Activated naive CD8-positive, alpha-beta T cell treated with anti-CD3 and anti-CD28 coated beads, Interleukin-2, amount 10 ng/mL, durations not matched to agents 7 days and 5 days (primary cell): ENCODE data around the gene ZNF81. TPM values are rescaled to one million over a fixed set of nuclear protein-coding genes. Genes with fewer than 3 reads are reported as not detected.

ENCODE experiments used
- ATAC-seq: fragments of 150-1000 bp; cut with Tn5 transposase; one replicate; pipeline ENCODE4 v1.10.0; 2021; ENCODE audit warnings: low read depth, moderate library complexity
- POLR2A ChIA-PET: fragments of 350-600 bp; sonication (Branson Sonifier 250); formaldehyde crosslinking; loops from one replicate; lab custom pipeline; 2021; ENCODE audit warnings: antibody characterized with exemption; lab: Charles Lee
- DNase-seq: peaks from one replicate; pipeline ENCODE4 v3.0.0; 2021
- H3K27ac Mint-ChIP-seq: one replicate; pipeline ENCODE4 v1.8.0; 2022; ENCODE audit warnings: mild to moderate bottlenecking, mixed read lengths
- H3K27me3 Mint-ChIP-seq: one replicate; pipeline ENCODE4 v1.8.0; 2022; ENCODE audit warnings: mild to moderate bottlenecking, moderate library complexity, mixed read lengths
- H3K36me3 Mint-ChIP-seq: one replicate; pipeline ENCODE4 v1.8.0; 2021; ENCODE audit warnings: mild to moderate bottlenecking, mixed read lengths
- H3K4me1 Mint-ChIP-seq: one replicate; pipeline ENCODE4 v1.8.0; 2021; ENCODE audit warnings: mixed read lengths
- H3K4me3 Mint-ChIP-seq: one replicate; pipeline ENCODE4 v1.8.0; 2022; ENCODE audit warnings: mild to moderate bottlenecking, moderate library complexity, mixed read lengths
- H3K9me3 Mint-ChIP-seq: one replicate; pipeline ENCODE4 v1.8.0; 2021; ENCODE audit warnings: mixed read lengths
- total RNA-seq, 2 experiments: library from RNA; stranded (reverse); gene quantifications; one replicate each; pipeline ENCODE4 v1.2.3, GENCODE V29; 2021

Gene ZNF81
- total RNA-seq, 2 experiments from 2014 or later: 9.1 to 14.3 TPM

DNA sequence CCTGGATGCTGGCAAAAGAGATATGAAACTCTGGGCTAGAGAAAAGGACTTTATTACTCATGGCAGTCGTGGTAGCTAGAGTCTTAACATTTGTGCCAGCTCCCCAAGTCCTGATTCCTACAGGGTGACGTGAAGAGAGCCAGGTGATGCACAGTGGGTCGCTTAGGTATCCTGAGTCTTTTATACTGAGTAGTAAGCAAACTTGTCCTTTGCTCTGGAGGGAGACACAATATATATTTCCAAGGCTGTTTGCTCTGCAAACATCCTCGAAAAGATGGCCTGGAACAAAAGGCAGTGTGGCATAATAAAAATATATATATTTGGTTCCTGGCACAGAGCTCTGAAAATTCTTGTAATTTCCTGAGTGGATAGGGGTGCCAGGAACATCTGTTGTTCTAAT lies 23.0 kb downstream of the ZNF81 start:
- POLR2A ChIA-PET: no interaction called here
- H3K27me3 Mint-ChIP-seq: no peaks in the 10 kb centered on the region
- H3K9me3 Mint-ChIP-seq: no peaks in the 10 kb centered on the region
- H3K27ac Mint-ChIP-seq: no peak overlapping the region
- H3K36me3 Mint-ChIP-seq: peaks cover 20% of the 10 kb centered on the region
- no peak for ATAC-seq
- no peaks in the 10 kb centered on the region for H3K4me1 Mint-ChIP-seq
- no peak for DNase-seq
- H3K4me3 Mint-ChIP-seq: no peak overlapping the region

DNA sequence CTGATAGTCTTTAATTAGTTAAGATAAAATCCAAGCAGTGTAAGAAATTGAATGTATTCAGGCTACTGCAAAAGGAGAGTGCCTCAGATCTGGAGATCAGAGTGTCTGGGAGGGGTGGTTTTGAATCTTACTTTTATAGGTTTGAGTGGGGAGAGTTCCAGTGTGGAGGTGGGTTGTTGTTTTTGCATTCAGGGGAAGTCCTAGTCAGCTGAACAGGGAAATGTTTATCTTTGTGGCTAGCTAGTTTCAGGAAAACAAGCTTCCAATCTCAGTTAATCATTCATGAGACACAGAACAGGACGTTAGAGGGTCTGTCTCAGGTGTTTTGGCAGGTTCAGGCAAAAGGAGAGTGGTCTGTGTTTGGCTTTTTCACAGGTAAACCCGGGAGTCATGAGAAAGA lies 26.0 kb downstream of the ZNF81 start:
- H3K4me3 Mint-ChIP-seq: no peak overlapping the region
- DNase-seq (no peak), ATAC-seq (no peak)
- H3K4me1 Mint-ChIP-seq: no peaks in the 10 kb centered on the region
- H3K36me3 Mint-ChIP-seq: peaks cover 30% of the 10 kb centered on the region
- H3K9me3 Mint-ChIP-seq: no peaks in the 10 kb centered on the region
- no peaks in the 10 kb centered on the region for H3K27me3 Mint-ChIP-seq
- H3K27ac Mint-ChIP-seq: no peak overlapping the region
- POLR2A ChIA-PET: no interaction called here

DNA sequence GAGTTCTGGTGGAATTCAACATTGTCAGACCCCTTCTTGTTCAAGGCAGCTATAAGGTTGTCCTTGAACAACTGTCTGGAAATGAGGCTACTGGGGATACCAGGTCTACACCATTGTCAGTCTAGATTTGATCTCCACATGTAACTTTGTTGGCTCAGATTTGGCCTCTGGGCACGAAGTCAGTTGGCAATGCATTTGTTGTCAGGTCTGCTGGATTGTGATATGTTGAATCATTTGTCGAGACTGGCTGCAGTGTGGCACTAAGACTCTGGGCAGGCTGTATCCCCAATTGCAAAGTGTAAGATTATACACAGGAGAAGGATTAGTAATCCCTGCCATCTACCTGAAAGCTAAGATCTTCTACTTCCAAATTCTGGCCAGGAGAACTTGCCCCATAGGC lies 26.5 kb downstream of the ZNF81 start:
- no peaks in the 10 kb centered on the region for H3K4me1 Mint-ChIP-seq
- ATAC-seq (no peak), DNase-seq (no peak)
- POLR2A ChIA-PET: no interaction called here
- H3K27me3 Mint-ChIP-seq: no peaks in the 10 kb centered on the region
- H3K4me3 Mint-ChIP-seq: no peak overlapping the region
- H3K27ac Mint-ChIP-seq: no peak overlapping the region
- H3K9me3 Mint-ChIP-seq: no peaks in the 10 kb centered on the region
- peaks cover 31% of the 10 kb centered on the region for H3K36me3 Mint-ChIP-seq

DNA sequence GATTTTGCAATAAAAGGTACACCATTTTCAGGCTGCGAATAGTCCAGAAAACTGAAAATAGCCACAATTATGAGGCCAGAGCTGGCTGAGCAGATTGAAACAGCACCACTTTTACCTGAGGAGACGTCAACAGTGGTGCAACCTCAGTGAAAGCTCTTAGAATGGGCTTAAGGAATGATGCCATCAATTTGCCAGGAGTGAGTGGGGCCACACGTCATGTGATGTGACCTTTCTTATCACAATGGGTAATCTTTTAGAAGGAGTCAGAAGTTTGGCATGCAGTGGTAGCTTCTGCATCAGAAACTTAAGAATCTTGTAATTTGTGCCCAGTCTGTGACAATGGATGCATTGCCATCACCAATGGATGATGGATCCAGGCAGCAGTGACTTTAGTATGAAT lies 27.6 kb downstream of the ZNF81 start:
- POLR2A ChIA-PET: no interaction called here
- Mint-ChIP-seq H3K9me3 (peaks cover 1% of the 10 kb centered on the region), H3K36me3 (peaks cover 36% of the 10 kb centered on the region), H3K4me1 (no peaks in the 10 kb centered on the region), H3K27ac (no peak overlapping the region), H3K27me3 (no peaks in the 10 kb centered on the region), H3K4me3 (no peak overlapping the region)
- ATAC-seq (no peak), DNase-seq (no peak)

DNA sequence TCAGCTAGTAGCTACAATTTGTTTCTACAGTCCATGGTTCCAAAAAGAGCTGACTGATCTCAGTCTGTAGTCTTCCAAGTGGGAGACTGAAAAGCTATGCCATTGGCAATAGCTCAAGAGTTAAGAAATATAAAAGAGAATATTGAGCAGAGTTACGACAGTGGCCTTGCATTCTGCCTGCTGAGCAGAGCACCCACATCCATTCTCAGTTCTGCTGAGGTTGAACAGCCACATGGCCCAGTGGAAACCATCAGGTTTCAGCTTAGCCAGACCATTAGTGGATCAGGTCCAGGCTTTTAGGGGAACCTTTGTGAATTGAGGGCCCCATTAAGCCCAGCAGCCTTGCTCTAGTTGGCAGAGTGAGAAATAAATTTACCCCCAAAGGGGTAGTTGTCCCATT lies 28.1 kb downstream of the ZNF81 start:
- no peak for DNase-seq
- H3K9me3 Mint-ChIP-seq: peaks cover 1% of the 10 kb centered on the region
- H3K4me3 Mint-ChIP-seq: no peak overlapping the region
- no peak for ATAC-seq
- H3K4me1 Mint-ChIP-seq: no peaks in the 10 kb centered on the region
- peaks cover 35% of the 10 kb centered on the region for H3K36me3 Mint-ChIP-seq
- H3K27ac Mint-ChIP-seq: no peak overlapping the region
- H3K27me3 Mint-ChIP-seq: no peaks in the 10 kb centered on the region
- POLR2A ChIA-PET: no interaction called here

DNA sequence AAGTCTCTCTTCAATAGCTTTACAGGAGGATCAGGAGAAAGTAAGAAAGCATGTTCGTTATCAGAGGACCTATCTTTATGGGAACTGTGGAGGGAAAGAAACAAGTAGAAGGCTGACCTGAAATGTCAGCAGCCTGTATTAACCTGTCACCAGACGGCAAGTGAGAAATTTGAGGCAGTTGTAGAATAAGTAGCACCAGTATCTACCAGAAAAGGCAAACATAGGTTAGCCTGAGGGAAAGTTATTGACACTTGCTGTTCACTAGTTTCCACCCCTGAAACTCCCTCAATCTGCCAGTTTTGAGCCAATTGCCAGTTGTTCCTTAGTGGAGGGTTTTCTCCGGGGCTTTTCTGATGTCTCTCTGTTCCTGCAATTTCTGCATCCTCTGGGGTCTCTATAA lies 36.4 kb downstream of the ZNF81 start:
- Mint-ChIP-seq H3K36me3 (peaks cover 55% of the 10 kb centered on the region), H3K9me3 (peaks cover 10% of the 10 kb centered on the region), H3K4me1 (peaks cover 1% of the 10 kb centered on the region), H3K4me3 (no peak overlapping the region), H3K27me3 (no peaks in the 10 kb centered on the region), H3K27ac (no peak overlapping the region)
- POLR2A ChIA-PET: no interaction called here
- ATAC-seq (no peak), DNase-seq (no peak)

DNA sequence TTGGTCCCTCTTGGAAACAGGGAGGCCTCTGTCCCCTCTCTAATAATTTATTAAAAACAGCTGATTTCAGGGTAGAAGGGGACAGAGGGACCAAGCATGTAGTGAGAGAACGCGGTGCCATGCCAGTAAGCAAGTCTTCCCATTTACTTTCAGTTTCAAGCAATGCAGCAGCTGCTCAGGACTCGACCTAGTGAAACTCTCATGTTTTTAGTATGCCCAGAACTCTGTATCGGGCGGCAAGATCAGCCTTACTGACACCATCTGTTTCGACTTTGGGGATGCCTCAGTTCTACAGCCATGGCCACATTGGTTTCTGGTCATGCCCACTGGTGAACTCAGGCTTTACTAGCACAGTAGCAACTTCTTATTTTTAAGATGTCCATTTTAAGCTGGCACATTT lies 40.6 kb downstream of the ZNF81 start:
- no peak for ATAC-seq
- POLR2A ChIA-PET: no interaction called here
- peaks cover 4% of the 10 kb centered on the region for H3K4me1 Mint-ChIP-seq
- no peak overlapping the region for H3K27ac Mint-ChIP-seq
- H3K36me3 Mint-ChIP-seq: peaks cover 51% of the 10 kb centered on the region
- no peak for DNase-seq
- no peaks in the 10 kb centered on the region for H3K27me3 Mint-ChIP-seq
- H3K9me3 Mint-ChIP-seq: peaks cover 13% of the 10 kb centered on the region
- H3K4me3 Mint-ChIP-seq: no peak overlapping the region

DNA sequence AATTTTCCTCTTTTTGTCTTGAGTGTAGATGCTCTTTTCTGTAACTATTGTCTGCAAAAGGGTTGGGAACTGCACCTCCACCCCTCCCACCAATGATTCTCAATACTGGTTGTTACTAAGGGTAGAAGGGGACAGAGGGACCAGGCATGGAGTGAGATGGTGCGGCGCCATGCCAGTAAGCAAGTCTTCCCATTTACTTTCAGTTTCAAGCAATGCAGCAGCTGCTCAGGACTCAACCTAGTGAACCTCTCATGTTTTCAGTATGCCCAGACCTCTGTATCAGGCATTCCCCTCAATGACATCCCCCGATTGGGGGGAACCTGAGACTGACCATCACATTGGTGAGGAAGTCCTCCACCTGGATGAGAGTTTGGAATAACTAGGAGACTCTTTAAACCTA lies 41.5 kb downstream of the ZNF81 start:
- ATAC-seq (no peak), DNase-seq (no peak)
- POLR2A ChIA-PET: no interaction called here
- Mint-ChIP-seq H3K36me3 (peaks cover 48% of the 10 kb centered on the region), H3K9me3 (peaks cover 9% of the 10 kb centered on the region), H3K4me1 (peaks cover 4% of the 10 kb centered on the region), H3K27me3 (no peaks in the 10 kb centered on the region), H3K27ac (no peak overlapping the region), H3K4me3 (no peak overlapping the region)

DNA sequence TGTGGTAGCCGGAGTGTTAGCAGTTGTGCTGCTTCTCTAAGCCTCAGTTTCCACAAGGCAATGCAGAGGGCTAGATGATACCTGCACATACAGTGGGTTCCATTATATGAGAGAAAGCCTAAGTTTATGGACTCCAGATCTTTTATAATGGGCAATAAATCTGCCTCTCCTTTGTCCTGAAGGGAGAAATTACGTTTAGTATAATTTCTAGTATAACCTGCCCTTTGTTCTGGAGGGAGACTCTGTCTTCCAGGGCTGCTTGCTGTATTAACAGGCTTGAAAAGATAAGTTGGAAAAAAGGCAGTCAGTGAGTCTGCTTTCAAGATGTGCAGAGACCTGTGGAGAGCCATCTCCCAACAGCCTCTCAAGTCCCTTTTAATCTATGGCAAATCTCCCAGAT lies 42.8 kb downstream of the ZNF81 start:
- ATAC-seq: no peak
- POLR2A ChIA-PET: no interaction called here
- no peak for DNase-seq
- Mint-ChIP-seq H3K9me3 (peaks cover 6% of the 10 kb centered on the region), H3K4me1 (peaks cover 4% of the 10 kb centered on the region), H3K27ac (no peak overlapping the region), H3K36me3 (peaks cover 40% of the 10 kb centered on the region), H3K4me3 (no peak overlapping the region), H3K27me3 (no peaks in the 10 kb centered on the region)

DNA sequence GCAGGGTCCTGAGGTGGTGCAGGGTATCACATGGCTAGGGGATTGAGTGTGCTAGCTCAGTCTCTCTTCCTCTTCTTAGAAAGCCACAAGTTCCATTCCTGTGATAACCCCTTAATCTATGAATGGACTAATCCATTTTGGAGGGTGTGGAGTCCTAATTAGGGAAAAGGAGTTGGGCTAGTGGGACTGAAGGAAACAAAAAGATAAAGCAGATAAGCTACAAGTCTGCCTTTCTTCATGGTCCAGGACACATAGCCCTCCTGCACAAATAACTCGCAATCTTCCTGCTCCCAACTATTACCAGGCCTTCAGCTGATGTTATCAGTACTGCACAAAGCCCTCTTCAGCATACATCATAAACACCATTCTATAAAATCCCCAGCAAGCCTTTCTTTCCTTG lies 44.2 kb downstream of the ZNF81 start:
- no peak overlapping the region for H3K4me3 Mint-ChIP-seq
- no peaks in the 10 kb centered on the region for H3K27me3 Mint-ChIP-seq
- ATAC-seq (no peak), DNase-seq (no peak)
- no peak overlapping the region for H3K27ac Mint-ChIP-seq
- POLR2A ChIA-PET: no interaction called here
- peaks cover 4% of the 10 kb centered on the region for H3K4me1 Mint-ChIP-seq
- H3K36me3 Mint-ChIP-seq: peaks cover 48% of the 10 kb centered on the region
- peaks cover 6% of the 10 kb centered on the region for H3K9me3 Mint-ChIP-seq

DNA sequence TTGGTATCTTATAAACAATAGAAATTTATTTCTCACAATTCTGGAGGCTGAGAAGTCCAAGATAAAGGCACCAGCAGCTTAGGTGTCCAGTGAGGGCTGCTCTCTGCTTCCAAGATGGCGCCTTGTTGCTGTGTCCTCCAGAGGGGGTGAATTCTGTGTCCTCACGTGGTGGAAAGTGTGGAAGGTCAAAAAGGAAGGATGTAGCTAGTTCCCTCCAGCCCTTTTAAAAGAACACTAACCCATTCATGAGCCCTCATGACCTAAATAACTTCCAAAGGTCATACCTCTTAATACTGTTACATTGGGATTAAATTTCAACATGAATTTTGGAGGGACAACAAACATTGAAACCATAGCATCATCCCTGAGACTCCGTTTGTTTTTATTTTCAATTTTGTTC lies 48.8 kb downstream of the ZNF81 start:
- peaks cover 55% of the 10 kb centered on the region for H3K36me3 Mint-ChIP-seq
- POLR2A ChIA-PET: no interaction called here
- H3K9me3 Mint-ChIP-seq: peaks cover 7% of the 10 kb centered on the region
- H3K27ac Mint-ChIP-seq: no peak overlapping the region
- H3K4me1 Mint-ChIP-seq: peaks cover 2% of the 10 kb centered on the region
- DNase-seq (no peak), ATAC-seq (no peak)
- H3K27me3 Mint-ChIP-seq: no peaks in the 10 kb centered on the region
- no peak overlapping the region for H3K4me3 Mint-ChIP-seq

DNA sequence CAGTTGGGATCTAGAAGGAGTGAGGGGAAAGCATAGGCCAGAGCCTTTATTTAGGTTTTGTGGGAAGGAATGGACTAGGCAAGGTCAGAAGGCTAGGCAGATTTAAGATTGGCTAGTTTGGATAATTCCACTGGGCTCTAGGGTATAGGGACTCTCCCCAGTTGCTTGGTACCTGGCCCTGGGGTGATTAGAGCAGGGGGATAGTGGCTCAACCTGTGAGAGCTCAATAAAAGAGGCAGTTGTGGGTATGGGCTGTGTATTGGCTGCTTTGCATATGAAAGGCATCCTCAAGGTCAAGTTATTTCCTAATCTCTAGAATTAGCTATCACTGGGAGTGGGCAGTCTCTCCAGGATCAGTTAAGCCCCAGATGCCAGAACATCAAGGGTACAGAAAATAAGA lies 61.3 kb downstream of the ZNF81 start:
- ATAC-seq: no peak
- H3K4me3 Mint-ChIP-seq: no peak overlapping the region
- H3K36me3 Mint-ChIP-seq: peaks cover 28% of the 10 kb centered on the region
- H3K4me1 Mint-ChIP-seq: no peaks in the 10 kb centered on the region
- H3K27me3 Mint-ChIP-seq: no peaks in the 10 kb centered on the region
- DNase-seq: no peak
- H3K27ac Mint-ChIP-seq: no peak overlapping the region
- POLR2A ChIA-PET: no interaction called here
- H3K9me3 Mint-ChIP-seq: peaks cover 6% of the 10 kb centered on the region

DNA sequence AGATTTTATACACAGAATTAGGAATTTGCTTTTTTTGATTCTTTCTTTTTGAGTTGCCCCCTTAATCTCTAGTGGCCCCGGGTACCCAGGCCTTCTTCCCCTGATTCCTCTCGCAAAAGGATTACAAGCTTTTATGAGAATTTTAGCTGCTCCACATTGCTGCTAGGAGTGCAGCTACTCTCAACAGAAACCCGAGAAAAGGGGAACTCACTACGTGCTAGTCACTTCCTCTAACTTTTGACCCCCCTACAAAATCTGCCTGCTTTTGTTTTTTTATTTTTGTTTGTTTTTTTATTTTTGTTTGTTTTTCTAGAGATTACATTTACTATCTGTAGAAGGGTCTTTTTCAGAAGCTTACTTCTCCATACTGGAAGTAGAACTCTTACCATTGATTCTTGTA lies 64.1 kb downstream of the ZNF81 start:
- peaks cover 19% of the 10 kb centered on the region for H3K36me3 Mint-ChIP-seq
- no peak for ATAC-seq
- no peaks in the 10 kb centered on the region for H3K27me3 Mint-ChIP-seq
- H3K27ac Mint-ChIP-seq: no peak overlapping the region
- POLR2A ChIA-PET: no interaction called here
- DNase-seq: no peak
- peaks cover 4% of the 10 kb centered on the region for H3K9me3 Mint-ChIP-seq
- no peaks in the 10 kb centered on the region for H3K4me1 Mint-ChIP-seq
- no peak overlapping the region for H3K4me3 Mint-ChIP-seq

DNA sequence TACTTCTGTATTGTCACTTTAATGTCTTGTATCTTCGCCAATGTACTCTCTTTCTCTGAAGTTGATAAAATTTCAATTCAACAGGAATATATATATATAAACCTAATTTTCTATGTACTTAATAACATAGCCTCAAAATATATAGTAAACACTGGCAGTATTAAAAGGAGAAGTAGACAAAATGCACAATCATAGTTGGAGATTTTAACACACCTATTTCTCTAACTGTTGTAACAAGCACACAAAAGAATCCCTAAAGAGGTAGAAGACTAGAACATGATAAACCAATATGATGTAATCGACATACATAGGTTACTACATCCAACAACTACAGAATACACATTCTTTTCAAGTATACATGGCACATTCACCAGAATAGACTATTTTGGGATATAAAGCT lies 65.5 kb downstream of the ZNF81 start:
- POLR2A ChIA-PET: no interaction called here
- no peak overlapping the region for H3K27ac Mint-ChIP-seq
- DNase-seq (no peak), ATAC-seq (no peak)
- no peaks in the 10 kb centered on the region for H3K4me1 Mint-ChIP-seq
- no peaks in the 10 kb centered on the region for H3K27me3 Mint-ChIP-seq
- H3K4me3 Mint-ChIP-seq: no peak overlapping the region
- H3K9me3 Mint-ChIP-seq: peaks cover 4% of the 10 kb centered on the region
- H3K36me3 Mint-ChIP-seq: peaks cover 13% of the 10 kb centered on the region

DNA sequence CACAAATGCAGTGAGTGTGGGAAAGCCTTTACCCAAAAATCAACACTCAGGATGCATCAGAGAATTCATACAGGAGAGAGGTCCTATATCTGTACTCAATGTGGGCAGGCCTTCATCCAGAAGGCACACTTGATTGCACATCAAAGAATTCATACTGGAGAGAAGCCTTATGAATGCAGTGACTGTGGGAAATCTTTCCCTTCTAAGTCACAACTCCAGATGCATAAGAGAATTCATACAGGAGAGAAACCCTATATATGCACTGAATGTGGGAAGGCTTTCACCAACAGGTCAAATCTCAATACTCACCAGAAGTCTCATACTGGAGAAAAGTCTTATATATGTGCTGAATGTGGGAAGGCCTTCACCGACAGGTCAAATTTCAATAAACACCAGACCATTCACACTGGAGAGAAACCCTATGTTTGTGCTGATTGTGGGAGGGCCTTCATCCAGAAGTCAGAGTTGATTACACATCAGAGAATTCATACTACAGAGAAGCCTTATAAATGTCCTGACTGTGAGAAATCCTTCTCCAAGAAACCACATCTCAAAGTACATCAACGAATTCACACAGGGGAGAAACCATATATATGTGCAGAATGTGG lies 79.3 kb downstream of the ZNF81 start:
- no peaks in the 10 kb centered on the region for H3K4me1 Mint-ChIP-seq
- POLR2A ChIA-PET: no interaction called here
- peaks cover 32% of the 10 kb centered on the region for H3K36me3 Mint-ChIP-seq
- no peaks in the 10 kb centered on the region for H3K27me3 Mint-ChIP-seq
- H3K4me3 Mint-ChIP-seq: no peak overlapping the region
- H3K27ac Mint-ChIP-seq: no peak overlapping the region
- ATAC-seq: no peak
- H3K9me3 Mint-ChIP-seq: peaks cover 19% of the 10 kb centered on the region
- no peak for DNase-seq
